HG03571 (cell line): ENCODE measurements around the gene CNKSR1.

Experiments
- ATAC-seq: cut with Tn5 transposase; IDR thresholded peaks from one replicate; pipeline ENCODE4 v1.9.1; 2021; ENCODE audit not compliant: unreplicated experiment

CNKSR1 gene

GRCh38 chr1:26184086-26184485, 6.8 kb downstream of the CNKSR1 start:
- no peak for ATAC-seq

GRCh38 chr1:26184883-26185282, 7.6 kb downstream of the CNKSR1 start:
- no peak for ATAC-seq

GRCh38 chr1:26187882-26188281, 10.6 kb downstream of the CNKSR1 start:
- no peak for ATAC-seq

GRCh38 chr1:26188477-26188876, 11.2 kb downstream of the CNKSR1 start:
- ATAC-seq = no peak

GRCh38 chr1:26189331-26189730, 12.0 kb downstream of the CNKSR1 start:
- ATAC-seq = no peak

GRCh38 chr1:26189751-26190275, 12.5 kb downstream of the CNKSR1 start:
- no peak for ATAC-seq

GRCh38 chr1:26190373-26190987, 13.2 kb downstream of the CNKSR1 start, which contains the start of gene CATSPER4:
CATSPER4 (plus strand) TSS chr1:26190602; CDS start chr1:26190628, 26 bp downstream.
- no peak for ATAC-seq

- ATAC-seq = no peak
These were observed 14.4 kb downstream of the CNKSR1 start for GRCh38 chr1:26191739-26192138.

GRCh38 chr1:26195805-26196204, 18.5 kb downstream of the CNKSR1 start:
- ATAC-seq = no peak

GRCh38 chr1:26197301-26197700, 20.0 kb downstream of the CNKSR1 start:
- ATAC-seq = no peak

- no peak for ATAC-seq
These were observed 20.5 kb downstream of the CNKSR1 start for GRCh38 chr1:26197813-26198212.

GRCh38 chr1:26200413-26200812, 23.1 kb downstream of the CNKSR1 start:
- no peak for ATAC-seq

GRCh38 chr1:26203642-26204318, 26.5 kb downstream of the CNKSR1 start:
- no peak for ATAC-seq

GRCh38 chr1:26210147-26210870, 33.0 kb downstream of the CNKSR1 start:
- no peak for ATAC-seq

- no peak for ATAC-seq
These were observed 35.4 kb downstream of the CNKSR1 start for GRCh38 chr1:26212726-26213125.

- no peak for ATAC-seq
These were observed 36.1 kb downstream of the CNKSR1 start for GRCh38 chr1:26213335-26213905.

GRCh38 chr1:26215246-26215645, 38.0 kb downstream of the CNKSR1 start:
- ATAC-seq = no peak

- no peak for ATAC-seq
These were observed 41.7 kb downstream of the CNKSR1 start for GRCh38 chr1:26218906-26219494.

GRCh38 chr1:26220199-26220912, 43.1 kb downstream of the CNKSR1 start:
- ATAC-seq = no peak

- ATAC-seq = no peak
These were observed 43.8 kb downstream of the CNKSR1 start for GRCh38 chr1:26221094-26221493.
